IPS DF 6.9 (cell line): ENCODE measurements around the gene ANO9.

Experiments
- DNase-seq: peaks from one replicate; pipeline ENCODE4 v3.0.0-alpha.2; 2013; ENCODE audit warnings: low read depth, low spot score
- H3K27ac ChIP-seq: one replicate; pipeline ENCODE4 v1.5.1; 2013; ENCODE audit warnings: low read length, control low read depth
- H3K27me3 ChIP-seq: 2 replicates; pipeline ENCODE4 v1.6.1; 2013; ENCODE audit warnings: mild to moderate bottlenecking, low read length; ENCODE audit not compliant: control insufficient read depth, insufficient read depth
- H3K36me3 ChIP-seq: 2 replicates; pipeline ENCODE4 v1.6.1; 2013; ENCODE audit warnings: low read length; ENCODE audit not compliant: control insufficient read depth, insufficient read depth
- H3K4me1 ChIP-seq: 2 replicates; pipeline ENCODE4 v1.6.1; 2013; ENCODE audit warnings: low read length; ENCODE audit not compliant: control insufficient read depth, insufficient read depth
- H3K4me3 ChIP-seq: 2 replicates; pipeline ENCODE4 v1.5.1; 2013; ENCODE audit warnings: mild to moderate bottlenecking, low read length
- H3K9me3 ChIP-seq: 2 replicates; pipeline ENCODE4 v1.6.1; 2013; ENCODE audit warnings: low read length, inconsistent platforms; ENCODE audit not compliant: control insufficient read depth, insufficient read depth
- WGBS: extraction: QIAGEN DNeasy Blood & Tissue Kit; methylation state at CpG from one replicate; pipeline ENCODE4 v1.1.7; 2013; ENCODE audit warnings: mixed read lengths, missing lambda C conversion rate; ENCODE audit not compliant: insufficient read length, insufficient coverage; 5-methylcytosine and 5-hydroxymethylcytosine counted together

The ANO9 gene

GRCh38 chr11:367956-368413 lies 73.8 kb downstream of the ANO9 start:
- Histone ChIP-seq H3K4me1 (peaks cover 11% of the 10 kb centered on the region), H3K27ac (no peak overlapping the region), H3K27me3 (no peaks in the 10 kb centered on the region), H3K9me3 (no peaks in the 10 kb centered on the region), H3K4me3 (peak overlapping the region; percentile 14; the same call in 1 of the 2 replicates), H3K36me3 (0 out of 2 replicates have a peak, but pooled peaks cover 6% of the 10 kb centered on the region)
- no CpG with 5 or more reads among the region's 7 CpGs for WGBS
- DNase-seq: no peak
